SHP77 (cell line): Measurements from ENCODE around the gene PSME4.
"Not testable (repeated sequence)": the region's sequence is repeated elsewhere in the genome, so short reads cannot be mapped to it uniquely, and the experiment has no call there.

Experiments used
- DNase-seq, 2 experiments: peaks; one replicate each; lab custom pipeline; 2025; lab: John Stamatoyannopoulos, UW

The PSME4 gene

DNA sequence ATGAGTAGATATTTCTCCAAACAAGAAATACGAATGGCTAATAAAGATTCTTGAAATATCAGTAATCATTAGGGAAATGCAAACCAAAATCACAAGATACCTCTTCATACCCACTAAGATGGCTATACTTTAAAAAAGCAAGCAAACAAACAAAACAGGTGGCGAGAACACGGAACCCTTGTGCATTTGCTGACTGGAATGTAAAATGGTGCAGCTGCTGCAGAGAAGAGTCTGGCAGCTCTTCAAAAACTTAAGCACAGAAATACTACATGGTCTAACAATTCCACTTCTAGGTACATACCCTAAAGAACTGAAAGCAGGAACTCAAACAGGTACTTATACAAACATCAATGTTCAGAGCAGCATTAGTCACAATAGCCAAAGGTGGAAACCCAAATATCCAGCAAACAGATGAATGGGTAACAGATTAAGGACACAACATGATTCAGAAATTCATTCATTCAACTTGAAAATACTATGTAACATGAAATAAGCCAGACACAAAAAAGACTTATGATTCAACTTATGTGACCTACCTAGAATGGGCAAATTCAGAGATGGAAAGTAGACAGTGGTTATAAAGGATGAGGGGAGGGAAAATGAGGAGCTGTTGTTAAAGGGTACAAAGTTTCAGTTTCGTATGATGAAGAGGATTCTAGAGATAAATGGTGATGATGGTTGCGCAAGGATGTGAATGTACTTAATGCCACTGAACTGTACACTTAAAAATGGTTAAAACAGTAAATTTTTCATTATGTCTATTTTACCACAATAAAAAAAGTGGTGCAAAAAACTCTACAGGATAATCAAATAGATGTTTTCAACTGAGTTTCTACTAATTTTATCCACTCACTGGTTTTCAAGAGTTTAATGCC lies 84.2 kb downstream of the PSME4 start:
- no peak for DNase-seq

DNA sequence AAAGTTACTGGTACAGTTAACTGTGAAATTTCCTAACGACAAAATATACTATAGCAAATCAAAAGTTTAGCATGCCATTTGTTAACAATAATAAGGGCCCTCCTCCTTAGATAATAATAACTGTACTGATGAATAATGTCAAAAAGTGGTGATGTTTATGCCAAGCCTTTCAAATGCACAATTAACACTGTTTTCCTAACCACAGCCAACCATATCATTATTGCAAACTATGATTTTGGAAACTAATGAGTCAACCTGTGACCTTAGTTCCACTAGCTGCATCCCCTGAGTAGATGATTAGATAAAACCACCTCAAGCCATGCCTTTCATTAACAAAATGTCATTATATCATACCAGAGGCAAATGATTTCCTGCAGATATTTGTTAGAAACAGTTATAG lies 85.9 kb downstream of the PSME4 start:
- DNase-seq: no peak

DNA sequence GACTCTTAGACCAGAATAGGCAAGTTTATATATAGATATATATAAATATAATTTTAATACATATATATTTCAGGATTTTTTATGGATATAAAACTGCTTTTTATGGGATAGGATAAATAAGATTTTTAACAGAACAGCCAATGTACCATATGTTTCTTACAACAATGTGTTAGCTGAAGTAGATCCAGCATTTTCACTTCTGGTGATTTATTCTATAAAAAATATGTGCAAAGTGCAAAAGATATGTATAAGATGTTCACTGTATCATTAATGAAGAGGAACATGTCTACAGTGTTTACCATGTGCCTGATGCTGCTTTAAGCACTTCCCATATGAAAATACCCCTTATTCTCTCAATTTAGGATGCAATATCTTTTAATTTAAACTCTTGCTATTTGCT lies 88.8 kb downstream of the PSME4 start:
- no peak for DNase-seq

DNA sequence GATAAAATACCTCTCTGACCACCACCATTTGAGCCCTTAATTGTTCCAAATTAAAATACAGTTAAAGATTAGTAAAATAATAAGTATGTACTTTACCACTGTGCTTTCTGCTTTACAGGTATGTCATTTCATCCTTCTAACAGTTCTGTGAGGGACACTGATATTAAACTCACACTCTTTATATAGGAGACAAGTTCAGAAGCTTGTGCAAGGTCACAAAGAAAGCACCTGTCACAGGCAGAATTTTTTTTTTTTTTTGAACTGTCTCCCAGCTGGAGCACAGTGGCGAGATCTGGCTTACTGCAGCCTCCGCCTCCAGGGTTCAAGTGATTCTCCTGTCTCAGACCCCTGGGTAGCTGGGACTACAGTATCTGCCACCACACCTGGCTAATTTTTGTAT lies 89.4 kb downstream of the PSME4 start:
- no peak for DNase-seq

DNA sequence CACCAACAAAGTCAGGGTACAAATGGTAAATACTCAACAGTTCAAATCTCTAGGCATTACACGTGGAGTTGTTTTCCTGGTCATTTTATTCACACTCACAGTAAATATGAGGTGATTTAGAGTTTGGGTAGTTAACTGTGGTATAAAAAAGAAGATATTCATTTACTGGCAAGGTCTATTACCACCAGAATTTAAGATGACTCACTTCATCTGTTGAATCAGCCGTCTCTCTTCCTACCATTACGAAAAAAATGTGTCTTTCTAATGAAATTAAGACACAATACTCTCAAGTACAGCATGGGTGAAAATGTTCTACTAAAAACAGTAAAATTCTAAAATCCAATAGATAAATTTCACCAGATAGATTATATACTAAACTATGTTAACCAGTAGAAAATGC lies 90.0 kb downstream of the PSME4 start:
- DNase-seq: no peak

DNA sequence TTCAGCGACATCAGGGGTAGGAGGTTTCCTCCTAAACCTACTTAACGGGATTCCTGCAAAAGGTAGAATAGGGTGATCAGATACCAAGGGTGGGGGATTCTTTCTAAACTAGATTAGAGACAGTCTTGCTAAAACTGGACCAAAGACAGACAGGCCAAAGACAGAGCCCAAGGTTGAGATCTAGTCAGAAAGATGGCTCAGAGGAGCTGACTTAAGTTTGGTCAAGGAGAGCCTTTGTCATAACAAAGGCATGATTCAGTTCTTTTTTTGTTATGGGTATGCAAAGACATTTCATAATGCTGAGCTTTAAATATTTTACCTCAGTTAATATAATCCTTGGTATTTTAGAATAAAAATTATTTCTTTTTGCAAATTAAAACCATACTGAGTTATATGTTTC lies 93.2 kb downstream of the PSME4 start:
- no peak for DNase-seq

DNA sequence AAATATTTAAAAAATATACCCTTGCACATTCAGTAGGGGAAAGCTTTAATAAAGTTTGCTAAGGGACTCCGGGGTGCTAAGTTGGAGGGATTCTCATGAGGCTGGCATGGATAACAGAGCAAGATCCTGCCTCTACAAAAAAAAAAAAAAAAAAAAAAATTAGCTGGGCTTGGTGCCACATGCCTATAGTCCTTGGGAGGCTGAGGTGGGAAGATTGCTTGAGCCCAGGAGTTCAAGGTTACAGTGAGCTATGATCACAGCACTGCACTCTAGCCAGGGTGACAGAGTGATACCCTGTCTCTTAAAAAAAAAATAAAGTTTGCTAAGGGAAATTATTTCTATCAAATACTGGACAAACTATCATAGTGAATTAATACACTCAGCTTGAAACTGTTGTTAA lies 93.7 kb downstream of the PSME4 start:
- DNase-seq: no peak

DNA sequence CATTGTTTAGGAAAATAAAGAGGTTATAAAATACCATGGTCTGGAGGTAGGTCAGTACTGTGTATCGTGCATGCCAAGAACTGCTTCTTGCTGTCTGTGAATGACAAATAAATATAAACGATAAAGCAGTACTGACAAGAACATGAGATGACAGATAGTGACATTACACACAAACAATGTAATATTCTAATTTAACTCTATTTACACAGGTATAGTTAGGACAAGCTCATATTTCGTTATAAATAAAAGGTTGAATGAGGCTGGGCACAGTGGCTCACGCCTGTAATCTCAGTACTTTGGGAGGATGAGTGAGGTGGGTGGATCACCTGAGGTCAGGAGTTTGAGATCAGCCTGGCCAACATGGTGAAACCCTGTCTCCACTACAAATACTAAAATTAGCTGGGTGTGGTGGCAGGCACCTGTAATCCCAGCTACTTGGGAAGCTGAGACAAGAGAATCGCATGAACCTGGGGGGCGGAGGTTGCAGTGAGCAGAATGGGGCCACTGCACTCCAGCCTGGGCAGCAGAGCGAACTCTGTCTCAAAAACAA lies 96.3 kb downstream of the PSME4 start:
- DNase-seq: no peak

DNA sequence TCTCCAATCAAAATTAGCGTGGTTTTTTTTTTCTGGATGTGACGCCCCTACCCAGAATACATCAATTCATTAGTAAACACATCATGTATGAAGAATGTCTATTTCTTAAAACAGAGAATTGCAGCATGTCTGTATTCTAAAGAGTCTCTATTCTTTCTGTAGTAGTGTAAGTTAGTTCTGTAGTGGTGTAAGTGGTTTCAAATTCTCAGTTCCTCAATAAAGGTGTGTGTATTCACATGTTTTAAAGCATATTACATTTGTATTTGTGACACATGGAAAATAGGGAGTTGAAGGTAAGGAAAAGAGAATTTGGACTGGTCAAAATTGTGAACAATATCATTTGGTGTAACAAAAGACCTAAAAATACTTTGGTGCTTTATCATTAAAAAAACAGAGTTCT lies 103.0 kb downstream of the PSME4 start:
- DNase-seq: no peak

DNA sequence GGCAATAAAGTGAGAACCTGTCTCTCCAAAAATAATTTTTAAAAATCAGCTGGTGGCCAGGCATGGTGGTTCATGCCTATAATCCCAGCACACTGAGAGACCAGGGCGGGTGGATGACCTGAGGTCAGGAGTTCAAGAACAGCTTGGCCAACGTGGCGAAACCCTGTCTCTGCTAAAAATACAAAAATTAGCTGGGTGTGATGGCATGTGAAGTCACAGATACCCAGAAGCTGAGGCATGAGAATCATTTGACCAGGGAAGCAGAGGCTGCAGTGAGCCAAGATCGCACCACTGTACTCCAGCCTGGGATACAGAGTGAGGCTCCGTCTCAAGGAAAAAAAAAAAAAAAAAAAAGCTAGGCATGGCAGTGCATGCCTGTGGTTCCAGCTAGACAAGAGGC lies 103.6 kb downstream of the PSME4 start:
- DNase-seq: no peak

DNA sequence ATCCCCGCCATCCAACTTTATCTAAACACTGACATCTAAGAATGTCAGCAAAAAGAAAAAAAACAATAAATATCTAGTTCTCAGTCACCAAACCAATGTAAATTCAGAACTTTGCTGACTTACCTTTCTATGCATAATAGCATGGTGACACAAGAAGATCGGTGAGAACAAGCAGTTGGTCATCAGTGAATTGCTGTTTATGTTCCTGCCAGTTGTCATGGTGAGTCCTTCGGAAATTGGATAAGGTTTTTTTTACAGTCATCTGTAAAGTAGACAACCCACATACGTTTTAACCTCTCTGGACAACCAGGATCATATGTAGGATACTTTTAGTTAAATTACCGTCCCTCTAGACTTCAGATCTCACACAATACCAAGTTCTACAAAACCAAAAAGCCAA lies 104.8 kb downstream of the PSME4 start:
- no peak for DNase-seq

DNA sequence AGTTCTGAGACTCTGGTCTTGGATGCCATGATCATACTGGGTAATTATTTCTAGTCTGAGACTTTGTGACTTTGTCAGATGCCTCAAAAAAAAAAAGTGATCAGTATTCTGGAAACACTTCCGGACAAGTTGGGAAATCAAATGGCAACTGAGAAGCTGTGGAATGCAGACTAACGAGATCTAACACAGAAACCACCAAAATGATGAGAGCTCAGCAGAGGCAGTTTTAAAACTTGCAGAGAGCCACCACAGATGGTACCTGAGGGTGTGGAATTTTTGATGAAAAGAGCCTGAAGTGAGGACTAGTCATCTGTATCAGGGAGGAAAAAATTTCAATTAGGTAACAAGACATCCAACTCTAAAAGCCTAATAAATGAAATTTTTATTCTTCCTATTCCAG lies 105.5 kb downstream of the PSME4 start:
- no peak for DNase-seq

DNA sequence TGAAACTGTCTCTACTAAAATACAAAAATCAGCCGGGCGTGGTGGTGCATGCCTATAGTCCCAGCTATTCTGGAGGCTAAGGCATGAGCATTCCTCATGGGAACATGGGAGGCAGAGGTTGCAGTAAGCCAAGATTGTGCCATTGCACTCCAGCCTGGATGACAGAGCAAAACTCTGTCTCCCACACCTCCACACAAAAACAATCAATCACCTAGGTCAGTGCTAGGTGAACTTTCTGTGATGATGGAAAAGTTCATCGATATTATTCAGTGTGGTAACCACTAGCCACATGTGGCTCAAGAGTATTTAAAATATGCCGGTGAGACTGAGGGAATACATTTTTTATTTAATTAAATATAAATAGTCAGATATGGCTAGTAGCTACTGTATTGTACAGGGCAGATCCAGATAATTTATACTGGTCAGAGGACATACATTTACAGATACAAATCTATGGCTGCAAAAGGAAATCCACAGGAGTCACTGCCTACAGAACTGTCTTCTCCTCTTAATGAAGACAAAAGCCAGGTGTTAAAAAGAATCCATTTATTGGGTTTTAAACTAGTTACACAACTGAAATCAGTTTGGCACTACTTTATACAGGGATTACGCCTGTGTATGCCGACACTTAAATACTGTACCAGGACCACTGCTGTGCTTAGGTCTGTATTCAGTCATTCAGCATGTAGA lies 107.1 kb downstream of the PSME4 start:
- no peak for DNase-seq

DNA sequence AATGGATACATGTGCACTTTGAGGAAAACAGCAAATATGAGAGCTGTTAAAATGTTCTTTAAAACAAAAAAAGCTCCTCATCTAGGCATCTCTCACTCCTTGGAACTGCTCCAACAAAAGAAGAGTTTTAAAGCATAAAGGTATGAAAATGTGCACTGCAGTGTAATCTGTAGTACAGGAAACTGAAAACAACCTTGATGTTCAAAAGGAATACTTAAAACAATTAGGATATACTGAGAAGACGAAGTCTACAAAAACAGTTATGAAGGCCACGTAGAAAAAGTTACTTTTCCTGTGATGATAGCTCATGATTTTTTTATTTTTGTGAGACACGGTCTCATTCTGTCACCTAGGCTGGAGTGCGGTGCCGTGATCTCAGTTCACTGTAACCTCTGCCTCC lies 109.0 kb downstream of the PSME4 start:
- DNase-seq: no peak

DNA sequence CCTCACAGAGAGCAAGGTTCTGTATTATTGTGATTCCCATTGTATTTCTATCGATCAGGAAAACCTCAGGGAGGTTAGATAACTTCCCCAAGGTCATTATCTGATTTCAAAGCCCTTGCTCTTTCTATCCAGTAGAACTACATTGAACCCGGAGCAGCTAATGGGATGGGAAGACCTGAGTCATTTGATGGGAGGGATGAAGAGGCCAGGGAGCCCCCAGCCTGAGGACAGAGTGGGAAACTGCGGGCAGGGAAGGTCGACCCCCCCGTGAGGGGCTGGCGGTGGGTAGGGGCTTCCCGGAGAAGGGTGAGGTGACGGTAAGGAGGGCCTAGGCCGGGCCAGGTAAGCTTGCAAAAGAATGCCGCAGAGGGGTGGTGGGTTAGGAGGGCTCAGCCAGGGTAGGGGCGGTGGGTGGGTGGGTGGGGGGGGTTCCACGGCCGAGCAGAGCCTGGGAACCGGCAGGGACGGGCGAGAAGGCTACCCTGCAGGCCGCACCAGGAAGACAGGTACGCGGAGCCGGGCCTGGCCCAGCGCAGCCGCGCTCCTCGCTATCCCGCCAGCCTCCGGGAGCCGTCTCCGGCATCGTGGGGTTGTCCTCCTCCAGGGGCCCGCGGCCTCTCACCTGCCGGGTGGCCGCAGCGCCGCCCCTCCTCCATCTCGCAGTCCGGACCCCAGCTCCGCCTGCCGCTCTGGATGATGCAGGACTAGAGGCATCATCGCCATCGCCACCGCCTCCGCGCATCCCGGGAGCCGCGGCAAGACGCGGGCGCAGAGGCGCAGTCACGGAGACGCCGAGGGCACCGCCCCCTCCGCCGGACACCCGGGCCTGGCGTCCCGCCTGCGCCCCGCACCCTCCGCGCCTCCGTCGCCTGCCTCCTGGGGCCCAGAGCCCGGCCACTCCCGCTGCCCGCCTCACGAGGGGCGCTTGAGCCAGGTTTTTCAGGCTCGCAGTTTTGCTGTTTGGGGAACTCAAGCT lies 111.3 kb downstream of the PSME4 start, which contains the start of gene GPR75:
TSS of gene GPR75 (minus strand) at position 762 of the 976 bp plus-strand sequence. CDS start 5,211 bp downstream, outside the sequence.
- no peak for DNase-seq

DNA sequence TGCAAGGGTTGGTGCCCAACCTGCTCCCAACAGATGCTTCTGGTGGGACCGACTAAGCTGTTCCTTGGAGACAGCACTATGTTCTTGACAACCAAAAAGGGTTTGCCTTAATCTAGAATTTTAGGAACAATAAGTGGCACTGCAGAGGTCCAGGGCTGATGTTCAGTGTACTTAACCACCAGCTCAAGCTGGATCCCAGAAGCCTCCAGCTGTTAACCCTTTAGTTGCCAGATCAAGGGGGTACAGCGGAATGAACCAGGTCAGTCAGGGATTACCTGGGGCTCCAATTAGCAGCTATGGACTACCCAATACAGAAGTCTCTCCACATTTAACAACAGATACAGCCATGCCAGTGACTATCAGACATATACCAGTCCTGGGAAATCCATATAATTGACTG lies 114.5 kb downstream of the PSME4 start:
- no peak for DNase-seq

DNA sequence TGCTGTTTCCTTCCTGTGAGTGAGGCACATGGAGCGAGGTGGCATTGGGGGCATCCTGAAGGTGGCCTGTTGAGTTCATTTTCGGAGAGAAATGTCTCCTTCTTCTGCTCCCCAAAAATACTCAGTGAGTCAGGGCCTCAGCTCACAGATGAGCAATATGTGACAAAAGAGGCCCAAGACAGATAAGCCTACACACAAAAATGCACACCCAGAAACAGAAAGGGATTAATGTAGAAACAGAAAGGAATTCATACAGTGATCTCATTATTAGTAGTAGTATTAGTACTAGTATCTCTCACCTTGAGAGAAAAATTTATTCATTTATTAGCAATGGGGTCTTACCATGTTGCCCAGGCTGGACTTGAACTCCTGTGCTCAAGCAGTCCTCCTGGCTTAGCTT lies 116.1 kb downstream of the PSME4 start:
- no peak for DNase-seq

DNA sequence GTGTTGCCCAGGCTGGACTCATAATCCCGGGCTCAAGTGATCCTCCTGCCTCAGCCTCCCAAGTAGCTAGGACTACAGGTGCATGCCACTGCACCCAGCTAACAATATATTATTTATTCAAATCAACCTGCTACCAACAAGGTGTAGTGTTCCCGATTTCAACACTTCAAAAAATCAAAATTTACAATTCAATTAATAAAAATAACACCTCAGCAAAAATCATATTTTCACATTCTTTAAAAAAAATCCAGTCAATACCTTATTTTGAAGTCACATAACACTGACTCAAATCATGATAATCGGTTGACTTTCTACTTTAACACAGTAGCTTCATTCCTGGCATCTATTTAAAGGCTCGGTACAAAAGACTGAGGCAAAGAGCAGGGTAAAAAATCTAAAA lies 118.3 kb downstream of the PSME4 start:
- DNase-seq: no peak

DNA sequence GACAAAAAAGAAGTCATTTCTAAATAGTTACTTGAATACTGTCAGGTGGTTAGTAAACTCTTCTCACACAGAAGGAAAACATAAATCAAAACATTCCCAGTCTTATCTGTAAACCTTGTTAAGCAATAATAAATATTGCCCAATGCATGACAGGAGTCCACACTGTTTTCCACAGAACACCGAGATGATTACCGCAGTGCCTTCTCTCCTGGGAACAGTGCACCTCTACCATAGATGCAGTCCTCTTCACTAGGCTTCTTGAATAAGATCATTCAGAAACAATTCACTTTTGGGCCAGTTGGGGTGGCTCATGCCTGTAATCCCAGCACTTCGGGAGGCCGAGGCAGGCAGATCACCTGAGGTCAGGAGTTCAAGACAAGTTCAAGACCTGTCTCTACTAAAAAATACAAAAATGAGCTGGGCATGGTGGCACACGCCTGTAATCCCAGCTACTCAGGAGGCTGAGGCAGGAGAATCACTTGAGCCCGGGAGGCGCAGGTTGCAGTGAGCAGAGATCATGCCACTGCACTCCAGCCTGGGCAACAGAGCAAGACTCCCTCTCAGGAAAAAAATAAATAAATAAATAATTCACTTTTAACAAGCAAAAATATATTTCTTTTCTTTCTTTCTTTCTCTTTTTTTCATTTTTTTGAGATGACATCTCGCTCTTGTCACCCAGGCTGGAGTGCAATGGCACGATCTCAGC lies 119.6 kb downstream of the PSME4 start:
- not testable (repeated sequence) for DNase-seq

DNA sequence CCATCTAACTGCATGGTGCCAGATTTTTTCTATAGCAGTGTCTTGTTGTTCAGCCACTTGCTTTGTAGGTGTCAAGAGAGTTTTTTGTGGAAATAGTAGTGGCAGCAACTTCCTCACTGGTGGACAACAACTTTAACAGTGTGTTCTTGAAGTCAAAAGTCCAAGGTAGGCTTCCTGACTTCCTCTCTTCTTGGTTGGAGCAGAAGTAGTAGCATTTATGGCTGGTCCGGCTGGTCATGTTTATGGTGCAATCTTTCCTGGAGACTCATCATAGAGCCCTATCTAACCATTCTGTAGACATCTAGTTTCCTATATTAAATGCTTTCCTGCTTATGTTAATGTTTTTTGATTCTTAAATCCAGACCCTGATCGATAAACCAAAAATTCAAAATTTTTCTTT lies 122.7 kb downstream of the PSME4 start:
- no peak for DNase-seq

DNA sequence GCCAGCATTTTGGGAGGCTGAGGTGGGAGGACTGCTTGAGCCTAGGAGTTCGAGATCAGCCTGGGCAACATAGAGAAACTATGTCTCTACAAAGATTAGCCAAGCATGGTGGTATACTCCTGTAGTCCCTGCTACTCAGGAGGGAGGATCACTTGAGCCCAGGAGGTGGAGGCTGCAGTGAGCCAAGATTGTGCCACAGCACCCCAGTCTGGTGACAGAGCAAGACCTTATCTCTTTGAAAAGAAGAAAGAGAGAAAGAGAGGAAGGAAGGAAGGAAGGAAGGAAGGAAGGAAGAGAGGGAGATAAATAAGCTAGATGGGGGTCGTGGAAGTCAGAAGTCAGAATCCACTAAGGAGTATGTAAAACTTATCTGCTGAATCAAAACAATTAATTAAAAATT lies 127.2 kb downstream of the PSME4 start:
- DNase-seq: no peak
